Measurements from ENCODE around the gene SRP68.

SRP68 gene

GRCh38 chr17:76000755-76001521, 71.4 kb downstream of the SRP68 start, which contains the start of gene CDK3:
CDK3 (plus strand) TSS chr17:76000855; CDS start chr17:76001426, 571 bp downstream.
- Histone ChIP-seq H3K4me3 (ENCODE audit: low read length) (no peak within 1 kb of the TSS), H3K4me1 (ENCODE audit: low read length) (no peaks in the 10 kb centered on the region), H3K27ac (ENCODE audit: low read length) (no peak within 1 kb of the TSS), H2AFZ (ENCODE audit: low read length) (no peak within 1 kb of the TSS), H3K4me2 (ENCODE audit: low read depth, low read length) (no peak within 1 kb of the TSS), H3K79me2 (ENCODE audit: low read length) (no peaks in the 10 kb centered on the region), H3K27me3 (replicated peaks; ENCODE audit: insufficient read depth, low read length) (no peaks in the 10 kb centered on the region), H3K9me2 (replicated peaks; ENCODE audit: insufficient read depth, low read length) (no peaks in the 10 kb centered on the region), H4K20me1 (ENCODE audit: insufficient read depth, low read length) (no peaks in the 10 kb centered on the region), H3K9me3 (replicated peaks; ENCODE audit: insufficient read depth, low read length) (no peaks in the 10 kb centered on the region), H3F3A (ENCODE audit: insufficient read depth, low read length) (no peaks in the 10 kb centered on the region), H3K36me3 (replicated peaks; ENCODE audit: insufficient read depth, low read length) (no peaks in the 10 kb centered on the region), H3K9ac (ENCODE audit: low read length) (no peak within 1 kb of the TSS)
- DNase-seq, result no peak
- no peak for TF ChIP-seq EZH2phosphoT487 (IDR thresholded peaks at IDR 0.05; ENCODE audit: low read length)
- TF ChIP-seq, protein P1, sequence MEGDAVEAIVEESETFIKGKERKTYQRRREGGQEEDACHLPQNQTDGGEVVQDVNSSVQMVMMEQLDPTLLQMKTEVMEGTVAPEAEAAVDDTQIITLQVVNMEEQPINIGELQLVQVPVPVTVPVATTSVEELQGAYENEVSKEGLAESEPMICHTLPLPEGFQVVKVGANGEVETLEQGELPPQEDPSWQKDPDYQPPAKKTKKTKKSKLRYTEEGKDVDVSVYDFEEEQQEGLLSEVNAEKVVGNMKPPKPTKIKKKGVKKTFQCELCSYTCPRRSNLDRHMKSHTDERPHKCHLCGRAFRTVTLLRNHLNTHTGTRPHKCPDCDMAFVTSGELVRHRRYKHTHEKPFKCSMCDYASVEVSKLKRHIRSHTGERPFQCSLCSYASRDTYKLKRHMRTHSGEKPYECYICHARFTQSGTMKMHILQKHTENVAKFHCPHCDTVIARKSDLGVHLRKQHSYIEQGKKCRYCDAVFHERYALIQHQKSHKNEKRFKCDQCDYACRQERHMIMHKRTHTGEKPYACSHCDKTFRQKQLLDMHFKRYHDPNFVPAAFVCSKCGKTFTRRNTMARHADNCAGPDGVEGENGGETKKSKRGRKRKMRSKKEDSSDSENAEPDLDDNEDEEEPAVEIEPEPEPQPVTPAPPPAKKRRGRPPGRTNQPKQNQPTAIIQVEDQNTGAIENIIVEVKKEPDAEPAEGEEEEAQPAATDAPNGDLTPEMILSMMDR (IDR thresholded peaks at IDR 0.05; ENCODE audit: low read length), result no peak
- TF ChIP-seq EZH2 (optimal IDR thresholded peaks at IDR 0.05; ENCODE audit: low read depth, low read length), result no peak

DNA sequence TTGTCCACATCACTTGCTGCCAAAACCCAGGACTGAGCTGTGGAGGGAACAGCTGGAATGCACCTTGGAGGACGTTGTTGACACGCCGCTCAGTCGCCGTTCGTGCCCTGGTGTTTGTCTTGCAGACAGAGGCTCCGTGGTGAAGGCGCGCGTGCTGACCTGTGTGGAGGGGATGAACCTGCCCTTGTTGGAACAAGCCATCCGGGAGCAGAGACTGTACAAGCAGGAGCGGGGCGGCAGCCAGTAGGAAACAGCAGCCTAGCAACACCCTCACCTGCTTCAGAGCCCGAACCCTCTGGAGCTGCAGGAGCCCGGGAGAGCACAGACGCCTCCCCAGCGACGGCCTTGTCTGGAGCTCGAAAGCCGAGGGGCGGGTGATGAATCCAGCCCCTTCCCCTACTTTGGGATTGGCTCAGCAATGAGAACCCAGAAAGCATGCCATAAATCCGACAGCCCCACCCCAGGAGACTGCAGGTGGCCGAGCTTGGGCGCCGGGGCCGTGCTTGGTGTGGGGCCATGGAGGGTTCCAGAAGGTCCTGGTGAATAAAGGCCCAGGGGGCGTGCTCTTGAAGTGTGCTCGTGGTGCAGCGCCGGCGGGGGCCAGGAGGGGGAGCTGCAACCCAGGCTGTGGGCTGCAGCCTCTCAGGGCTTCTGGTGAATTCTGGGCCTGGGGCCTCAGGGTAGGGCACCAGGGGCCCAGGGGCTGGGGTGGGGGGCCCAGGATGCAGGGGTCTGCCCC, 72.1 kb downstream of the SRP68 start:
- H3K27me3 ChIP-seq (replicated peaks; ENCODE audit: insufficient read depth, low read length), result no peaks in the 10 kb centered on the region
- no peak overlapping the region for H3K9ac ChIP-seq (ENCODE audit: low read length)
- H3K4me2 ChIP-seq (ENCODE audit: low read depth, low read length), result no peak overlapping the region
- no peaks in the 10 kb centered on the region for H3K9me2 ChIP-seq (replicated peaks; ENCODE audit: insufficient read depth, low read length)
- H2AFZ ChIP-seq (ENCODE audit: low read length), result no peak overlapping the region
- H3K27ac ChIP-seq (ENCODE audit: low read length), result no peak overlapping the region
- no peaks in the 10 kb centered on the region for H3K9me3 ChIP-seq (replicated peaks; ENCODE audit: insufficient read depth, low read length)
- H4K20me1 ChIP-seq (ENCODE audit: insufficient read depth, low read length), result no peaks in the 10 kb centered on the region
- no peak overlapping the region for H3K4me3 ChIP-seq (ENCODE audit: low read length)
- H3K36me3 ChIP-seq (replicated peaks; ENCODE audit: insufficient read depth, low read length), result no peaks in the 10 kb centered on the region
- TF ChIP-seq EZH2phosphoT487 (IDR thresholded peaks at IDR 0.05; ENCODE audit: low read length) (no peak), EZH2 (optimal IDR thresholded peaks at IDR 0.05; ENCODE audit: low read depth, low read length) (no peak)
- TF ChIP-seq, protein P1 (IDR thresholded peaks at IDR 0.05; ENCODE audit: low read length), result peak; percentile 75
- no peaks in the 10 kb centered on the region for H3K4me1 ChIP-seq (ENCODE audit: low read length)
- DNase-seq, result peak; percentile 58
- H3K79me2 ChIP-seq (ENCODE audit: low read length), result no peaks in the 10 kb centered on the region
- H3F3A ChIP-seq (ENCODE audit: insufficient read depth, low read length), result no peaks in the 10 kb centered on the region

DNA sequence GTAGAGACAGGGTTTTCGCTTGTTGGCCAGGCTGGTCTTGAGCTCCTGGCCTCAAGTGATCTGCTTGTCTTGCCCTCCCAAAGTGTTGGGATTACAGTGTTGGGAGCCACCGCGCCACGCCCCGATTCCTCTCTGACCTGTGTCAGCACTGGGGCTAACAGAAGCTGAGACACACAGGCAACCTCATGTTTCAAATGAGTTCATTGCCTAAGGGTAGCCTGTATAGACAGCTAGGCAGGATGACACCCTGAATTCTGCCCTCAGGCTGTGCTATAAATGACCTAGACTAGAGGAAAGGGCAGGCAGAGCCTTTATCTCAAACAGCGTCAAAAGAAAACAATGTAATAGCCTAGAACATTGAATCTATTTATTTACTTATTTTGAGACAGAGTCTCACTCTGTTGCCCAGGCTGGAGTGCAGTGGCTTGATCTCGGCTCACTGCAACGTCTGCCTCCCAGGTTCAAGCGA, 74.0 kb downstream of the SRP68 start:
- no peaks in the 10 kb centered on the region for H3K79me2 ChIP-seq (ENCODE audit: low read length)
- H3K9ac ChIP-seq (ENCODE audit: low read length), result no peak overlapping the region
- H3K4me1 ChIP-seq (ENCODE audit: low read length), result no peaks in the 10 kb centered on the region
- no peaks in the 10 kb centered on the region for H3F3A ChIP-seq (ENCODE audit: insufficient read depth, low read length)
- H3K4me3 ChIP-seq (ENCODE audit: low read length), result no peak overlapping the region
- no peak for DNase-seq
- no peaks in the 10 kb centered on the region for H3K36me3 ChIP-seq (replicated peaks; ENCODE audit: insufficient read depth, low read length)
- H3K9me3 ChIP-seq (replicated peaks; ENCODE audit: insufficient read depth, low read length), result no peaks in the 10 kb centered on the region
- no peak overlapping the region for H3K4me2 ChIP-seq (ENCODE audit: low read depth, low read length)
- no peaks in the 10 kb centered on the region for H3K9me2 ChIP-seq (replicated peaks; ENCODE audit: insufficient read depth, low read length)
- H3K27ac ChIP-seq (ENCODE audit: low read length), result no peak overlapping the region
- H3K27me3 ChIP-seq (replicated peaks; ENCODE audit: insufficient read depth, low read length), result no peaks in the 10 kb centered on the region
- no peaks in the 10 kb centered on the region for H4K20me1 ChIP-seq (ENCODE audit: insufficient read depth, low read length)
- TF ChIP-seq, protein P1 (IDR thresholded peaks at IDR 0.05; ENCODE audit: low read length), result no peak
- no peak for TF ChIP-seq EZH2 (optimal IDR thresholded peaks at IDR 0.05; ENCODE audit: low read depth, low read length)
- TF ChIP-seq EZH2phosphoT487 (IDR thresholded peaks at IDR 0.05; ENCODE audit: low read length), result no peak
- H2AFZ ChIP-seq (ENCODE audit: low read length), result no peak overlapping the region

Data from MM.1S (cell line).